Measurements from ENCODE around the gene TMEM187. TPM values are rescaled to one million over a fixed set of nuclear protein-coding genes. Genes with fewer than 3 reads are reported as not detected.

Gene TMEM187
- total RNA-seq, 1 experiment from 2014 or later = 0.86 TPM

DNA sequence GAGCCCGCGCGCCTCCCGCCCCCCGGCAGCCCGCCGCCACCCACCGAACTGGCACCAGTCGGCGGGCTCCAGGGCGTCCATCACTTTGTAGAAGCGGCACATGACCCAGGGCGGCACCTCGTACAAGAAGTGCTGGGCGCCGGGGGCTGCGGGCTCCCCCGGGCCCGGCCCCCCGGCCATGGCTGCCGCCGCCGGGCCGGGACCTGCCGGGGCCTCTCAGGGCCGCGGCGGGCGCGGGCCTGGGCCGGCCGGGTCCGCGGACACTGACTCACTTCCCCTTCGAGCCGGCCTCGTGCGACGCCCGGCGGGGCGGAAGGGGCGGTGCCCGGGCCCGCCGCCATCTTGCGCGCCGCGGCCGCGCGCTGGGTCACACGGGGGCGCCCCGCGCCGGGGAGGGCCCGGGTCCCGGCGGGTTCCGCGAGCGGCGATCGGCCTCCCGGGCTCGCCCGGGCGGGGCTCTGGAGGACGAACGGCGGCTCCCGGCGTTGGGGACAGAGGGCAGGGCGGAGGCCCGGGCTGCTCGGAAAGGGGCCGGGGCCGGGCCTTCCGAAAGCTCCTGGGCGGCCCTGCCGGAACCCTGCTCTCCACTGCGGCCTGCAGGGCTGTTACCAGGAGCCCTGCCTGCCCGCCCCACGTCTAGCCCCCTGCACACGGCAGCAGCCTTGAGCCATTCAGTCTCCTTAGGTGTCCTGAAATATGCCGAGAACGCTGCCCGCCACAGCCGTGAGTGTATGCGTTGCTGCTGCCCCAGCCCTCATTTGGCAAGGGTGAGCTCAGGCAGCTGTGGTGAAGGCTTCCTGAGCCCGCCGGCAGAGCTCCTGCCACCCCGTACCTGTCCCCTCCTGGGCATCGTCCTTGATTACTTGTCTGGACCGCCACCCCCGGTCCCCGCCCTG, 47.3 kb downstream of the TMEM187 start, which contains the start of gene IRAK1:
TSS of gene IRAK1 (minus strand) at position 270 of the 896 bp plus-strand sequence. CDS start at position 180, 90 bp downstream.
- peak; percentile 72 for DNase-seq (ENCODE audit: low read depth)

DNA sequence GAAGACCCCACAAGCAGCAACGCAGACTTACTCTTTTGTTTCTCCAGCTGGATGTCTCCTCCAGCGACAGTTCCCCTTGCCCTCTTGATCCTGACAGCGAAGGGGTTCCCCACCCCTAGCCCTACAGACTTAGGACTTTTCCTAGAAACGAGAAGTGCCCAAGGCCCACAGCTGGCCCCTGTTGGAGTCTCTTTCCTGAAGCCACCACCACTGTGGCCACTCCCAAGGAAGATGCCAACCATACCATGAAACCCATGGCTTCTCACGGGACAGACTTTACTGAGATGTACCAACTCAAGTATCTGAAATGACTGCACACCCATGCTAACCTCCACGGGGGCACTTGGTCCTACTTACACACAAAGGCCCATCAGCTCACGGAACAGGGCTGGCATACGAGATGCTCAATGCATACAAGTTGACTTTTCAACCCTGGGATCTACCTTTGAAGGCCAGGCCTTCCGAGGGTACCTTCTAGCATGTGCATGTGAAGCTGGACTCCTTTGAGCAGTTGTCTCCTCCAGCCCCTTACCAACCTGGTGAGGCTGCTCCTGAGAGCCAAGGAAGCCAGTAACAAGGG, 48.1 kb downstream of the TMEM187 start:
- DNase-seq (ENCODE audit: low read depth) = no peak

DNA sequence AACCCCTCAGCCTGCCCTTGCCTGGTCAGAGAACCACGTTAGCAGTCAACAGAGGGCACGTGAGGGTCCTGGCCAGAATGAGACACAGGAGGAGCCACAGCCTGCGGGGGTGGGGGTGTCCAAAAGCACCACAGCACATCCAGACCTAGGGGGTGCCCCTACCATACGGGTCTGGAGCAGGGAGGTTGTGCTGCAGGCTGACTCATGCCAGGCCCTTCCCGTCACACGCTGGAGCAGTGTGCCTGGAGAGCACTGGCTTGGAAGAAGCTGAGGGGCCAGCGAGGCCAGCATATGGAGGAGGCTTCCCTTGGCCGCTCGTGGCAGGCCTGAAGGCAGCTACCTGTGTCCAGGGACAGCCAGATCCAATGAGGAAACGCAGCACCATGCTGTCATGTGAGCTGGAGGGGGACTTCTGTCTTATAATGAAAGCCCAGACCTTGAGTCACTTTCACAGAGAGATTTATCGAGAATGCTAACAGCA, 48.6 kb downstream of the TMEM187 start:
- peak; percentile 64 for DNase-seq (ENCODE audit: low read depth)

DNA sequence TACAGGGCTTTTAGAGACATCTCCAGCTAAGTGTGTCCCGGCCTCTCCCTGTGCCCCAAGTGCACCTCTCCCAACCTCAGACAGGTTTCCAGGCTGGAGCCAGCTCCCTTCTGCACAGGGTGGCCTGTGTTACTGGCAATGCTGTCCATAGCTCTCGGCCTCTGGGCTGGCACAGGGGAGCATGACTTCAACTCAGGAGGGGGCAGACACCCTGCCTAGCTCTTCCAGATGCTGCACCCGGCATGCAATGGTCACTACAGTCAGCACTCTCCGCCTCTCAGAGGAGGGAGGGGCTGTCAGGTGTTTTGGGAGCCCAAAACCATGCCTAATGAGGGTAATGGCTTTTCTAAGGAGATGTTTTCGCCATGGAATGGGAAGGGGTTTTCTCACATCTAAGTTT, 49.6 kb downstream of the TMEM187 start:
- DNase-seq (ENCODE audit: low read depth) = no peak

DNA sequence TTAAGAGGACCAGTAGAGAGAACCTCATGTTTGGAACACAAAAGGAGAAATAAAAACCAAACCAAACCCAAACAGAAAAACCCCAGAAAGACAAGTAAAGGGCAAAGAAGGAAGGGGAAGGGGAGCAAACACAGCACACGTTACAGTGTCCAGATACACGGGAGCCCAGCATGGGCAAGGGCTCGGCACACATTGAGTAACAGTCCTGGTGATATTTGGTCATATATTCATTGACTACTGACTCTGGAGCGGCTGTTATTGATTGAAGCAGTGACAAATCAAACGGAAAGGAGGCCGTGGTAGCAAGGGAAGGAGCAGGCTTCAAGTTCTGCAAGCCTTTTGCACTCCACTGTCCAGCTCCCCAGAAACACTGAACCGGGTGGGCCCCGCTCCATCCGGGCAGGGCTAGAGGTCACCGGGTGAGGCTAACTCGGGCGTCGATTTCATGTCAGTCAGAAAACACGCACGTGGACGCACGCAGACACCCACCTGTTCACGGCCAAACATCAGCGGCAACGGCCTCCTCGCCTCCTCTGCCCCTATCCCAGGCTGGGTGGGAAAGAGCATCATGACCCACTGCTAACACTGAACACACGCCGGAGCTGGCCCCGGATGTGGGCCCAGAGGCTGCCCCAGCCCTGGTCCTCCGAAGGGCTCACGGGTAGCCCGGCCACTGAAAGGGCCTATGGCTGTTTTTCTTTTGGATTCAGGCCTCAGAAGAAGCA, 50.9 kb downstream of the TMEM187 start:
- no peak for DNase-seq (ENCODE audit: low read depth)

DNA sequence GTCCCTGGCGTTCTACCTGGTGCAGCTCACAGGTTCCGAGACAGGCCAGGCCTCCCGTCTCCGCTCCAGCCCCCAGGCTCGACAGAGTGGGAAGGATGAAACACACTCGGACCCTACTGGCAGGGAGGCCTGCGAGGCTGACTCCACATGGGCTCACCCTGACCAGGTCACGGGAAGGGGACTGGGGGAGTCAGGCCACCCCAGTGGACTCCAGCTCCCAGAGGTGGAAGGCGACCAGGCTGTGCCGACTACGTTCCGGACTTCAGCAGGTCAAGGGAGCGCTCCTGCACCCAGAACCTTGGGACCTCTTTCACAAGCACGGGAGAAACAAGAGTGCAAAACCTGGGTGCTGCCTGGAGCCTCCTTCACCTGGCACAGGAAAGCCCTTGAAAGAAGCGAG, 51.7 kb downstream of the TMEM187 start:
- no peak for DNase-seq (ENCODE audit: low read depth)

DNA sequence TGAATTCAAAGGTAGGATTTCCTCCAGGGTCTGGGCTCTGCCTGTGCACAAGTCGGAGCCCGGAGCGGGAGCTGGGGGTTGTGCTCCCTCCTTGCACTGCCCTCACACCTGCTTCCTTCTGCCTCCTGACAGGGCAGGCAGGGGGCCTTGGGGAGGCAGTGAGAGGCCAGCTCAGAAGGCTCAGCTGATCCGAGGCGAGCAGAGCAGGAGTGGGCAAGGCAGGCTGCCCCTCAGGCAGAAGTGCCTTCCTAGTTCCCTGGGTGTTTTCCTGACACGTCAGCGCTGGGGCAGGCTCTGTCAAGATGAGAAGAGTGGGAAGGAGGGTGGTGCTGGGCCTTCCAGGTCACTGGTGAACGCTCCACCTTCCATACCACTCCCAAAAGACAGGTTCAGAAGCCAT, 52.7 kb downstream of the TMEM187 start:
- no peak for DNase-seq (ENCODE audit: low read depth)

DNA sequence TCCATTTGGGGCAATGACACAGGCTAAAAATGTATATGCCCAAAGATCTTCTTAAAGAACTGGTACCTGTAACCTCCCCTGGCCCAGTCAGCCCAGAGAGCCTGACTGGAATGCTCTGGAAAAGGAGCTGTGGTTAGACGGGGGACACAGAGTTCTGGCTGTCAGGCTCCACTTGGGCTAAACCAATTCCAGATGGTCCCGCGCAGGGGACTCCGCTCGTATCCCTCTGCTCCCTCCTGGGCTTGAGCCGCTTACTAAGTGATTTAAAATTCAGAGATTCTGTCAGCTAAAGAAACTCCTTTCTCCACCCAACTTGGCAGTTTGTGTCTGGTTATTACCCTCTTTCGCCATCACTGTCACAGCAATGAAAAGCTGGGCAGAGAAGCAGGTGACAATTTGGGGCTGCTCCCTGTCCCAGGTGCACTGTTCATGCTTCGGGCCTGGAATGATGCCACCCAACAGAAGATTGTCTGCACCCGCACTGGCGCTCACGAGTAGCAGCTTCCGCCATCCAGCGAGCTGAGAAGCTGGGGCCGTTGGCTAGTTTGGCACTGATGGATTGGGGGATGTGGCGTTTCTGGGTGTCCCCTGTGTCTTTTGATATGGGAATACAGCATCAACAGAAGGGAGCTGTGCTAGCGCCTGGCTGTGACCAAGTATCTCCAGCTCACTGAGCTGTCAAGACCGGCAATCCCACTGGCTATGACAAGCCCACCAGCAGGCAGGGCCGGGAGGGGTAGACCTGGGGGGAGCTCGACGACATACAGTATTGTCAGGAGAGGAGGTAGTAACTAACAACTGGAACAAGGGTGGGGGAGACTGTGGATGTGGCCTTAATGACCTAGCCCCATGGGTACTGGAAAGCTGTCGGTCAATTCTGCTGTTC, 53.8 kb downstream of the TMEM187 start:
- no peak for DNase-seq (ENCODE audit: low read depth)

DNA sequence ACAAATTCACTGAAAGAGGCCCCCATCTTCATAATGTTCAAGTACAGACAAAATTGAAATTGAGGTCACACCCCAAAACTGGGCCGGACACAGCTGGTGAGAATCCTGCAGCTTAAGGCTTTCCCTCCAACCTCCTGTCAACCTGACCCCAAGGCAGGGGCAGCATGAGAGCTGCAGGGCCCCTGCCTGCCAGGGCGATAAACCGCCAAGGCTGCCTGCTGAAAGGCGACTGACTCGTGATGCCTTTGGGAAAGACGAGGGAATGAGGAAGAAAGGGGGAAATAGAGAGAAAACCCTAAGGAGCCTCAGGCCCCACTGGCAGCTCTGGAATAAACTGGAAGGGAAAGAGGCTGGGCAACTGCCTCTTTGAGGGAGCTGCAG, 54.5 kb downstream of the TMEM187 start:
- no peak for DNase-seq (ENCODE audit: low read depth)

DNA sequence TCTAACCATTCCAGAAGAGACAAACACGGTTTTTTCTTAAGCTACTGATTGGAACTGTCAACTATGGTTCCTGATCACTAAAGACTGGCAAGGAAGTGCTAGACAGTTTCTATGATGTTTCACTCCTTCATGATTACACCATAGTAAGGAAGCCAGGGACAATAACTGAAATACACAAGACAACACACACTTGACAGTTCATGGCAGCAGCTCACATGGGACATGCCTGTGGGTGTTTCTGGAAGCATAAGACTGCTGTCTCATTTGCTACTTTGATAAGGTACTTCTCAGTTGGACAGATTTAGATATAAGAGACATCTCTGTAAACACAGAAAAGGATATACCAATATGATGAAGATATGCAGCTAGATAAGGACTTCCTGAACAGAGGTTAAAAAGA, 55.4 kb downstream of the TMEM187 start:
- DNase-seq (ENCODE audit: low read depth) = no peak

DNA sequence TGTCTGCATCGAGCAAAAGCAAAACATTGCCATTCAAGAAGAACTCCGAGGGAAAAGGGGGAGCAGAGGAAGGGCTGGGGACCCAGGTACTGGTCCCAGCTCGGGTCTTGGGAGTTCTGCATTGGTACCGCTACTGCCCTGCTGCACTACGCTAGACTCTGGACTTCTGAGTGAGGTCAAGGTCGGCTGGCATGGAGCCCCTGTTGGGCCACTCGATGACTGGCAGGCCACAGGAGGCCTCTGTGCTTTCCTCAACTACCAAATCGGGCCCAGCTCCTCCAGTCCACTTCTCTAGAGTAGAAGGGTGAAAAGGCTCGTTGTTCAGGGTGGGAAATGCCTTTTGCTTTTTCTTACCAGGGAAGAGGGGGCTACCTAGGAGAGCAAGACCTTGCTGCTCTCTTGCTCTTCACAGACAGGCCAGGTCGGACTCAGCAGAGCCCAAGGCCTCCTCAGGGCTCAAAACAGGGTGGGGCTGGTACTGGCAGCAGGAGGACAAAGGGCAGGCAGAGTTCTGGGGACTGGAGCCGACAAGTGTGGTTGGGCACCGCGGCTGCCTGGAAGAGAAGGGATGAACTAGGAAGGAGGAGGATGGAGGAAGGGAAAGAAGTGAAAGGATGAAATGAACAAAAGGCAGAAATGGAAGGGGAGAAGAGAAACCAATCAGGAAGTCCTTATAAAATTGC, 56.1 kb downstream of the TMEM187 start:
- DNase-seq (ENCODE audit: low read depth) = no peak

DNA sequence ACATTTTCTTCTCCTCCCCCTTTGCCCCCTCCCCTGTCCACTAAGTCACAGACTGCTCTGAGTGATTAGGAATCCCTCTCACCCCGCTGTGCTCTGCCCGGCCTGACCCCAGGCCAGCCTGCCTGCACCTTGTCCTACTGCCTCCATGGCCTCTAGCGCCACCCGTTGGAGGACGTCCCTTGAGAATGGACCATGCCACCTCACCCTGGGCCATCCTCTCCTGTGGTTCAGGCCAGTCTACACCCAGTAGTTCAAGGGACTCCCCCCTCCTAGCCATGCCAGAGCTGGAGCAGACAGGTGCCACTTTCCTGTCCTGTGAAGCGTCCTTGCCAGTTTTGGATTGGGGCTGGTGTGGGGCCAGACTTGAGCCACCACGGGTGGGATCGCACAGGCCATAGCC, 56.9 kb downstream of the TMEM187 start:
- no peak for DNase-seq (ENCODE audit: low read depth)

DNA sequence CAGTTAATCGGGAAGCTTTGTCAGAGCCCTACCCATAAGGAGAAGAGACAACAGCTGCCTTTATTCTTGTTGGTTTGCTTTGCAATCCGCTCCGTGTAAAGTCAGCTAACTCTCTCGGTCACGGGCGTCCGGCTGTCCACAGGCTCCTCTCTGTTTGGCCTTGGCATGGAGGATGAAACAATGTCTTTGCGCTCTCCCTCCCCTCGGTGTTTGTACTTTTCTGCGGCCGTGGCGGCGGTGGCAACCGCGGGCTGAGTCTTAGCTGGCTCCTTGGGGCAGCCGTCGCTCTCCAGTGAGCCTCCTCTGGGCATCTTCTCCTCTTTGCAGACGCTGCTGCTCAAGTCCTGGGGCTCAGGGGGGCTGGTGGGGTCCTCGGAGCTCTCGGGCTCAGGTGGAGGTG, 57.7 kb downstream of the TMEM187 start:
- no peak for DNase-seq (ENCODE audit: low read depth)

DNA sequence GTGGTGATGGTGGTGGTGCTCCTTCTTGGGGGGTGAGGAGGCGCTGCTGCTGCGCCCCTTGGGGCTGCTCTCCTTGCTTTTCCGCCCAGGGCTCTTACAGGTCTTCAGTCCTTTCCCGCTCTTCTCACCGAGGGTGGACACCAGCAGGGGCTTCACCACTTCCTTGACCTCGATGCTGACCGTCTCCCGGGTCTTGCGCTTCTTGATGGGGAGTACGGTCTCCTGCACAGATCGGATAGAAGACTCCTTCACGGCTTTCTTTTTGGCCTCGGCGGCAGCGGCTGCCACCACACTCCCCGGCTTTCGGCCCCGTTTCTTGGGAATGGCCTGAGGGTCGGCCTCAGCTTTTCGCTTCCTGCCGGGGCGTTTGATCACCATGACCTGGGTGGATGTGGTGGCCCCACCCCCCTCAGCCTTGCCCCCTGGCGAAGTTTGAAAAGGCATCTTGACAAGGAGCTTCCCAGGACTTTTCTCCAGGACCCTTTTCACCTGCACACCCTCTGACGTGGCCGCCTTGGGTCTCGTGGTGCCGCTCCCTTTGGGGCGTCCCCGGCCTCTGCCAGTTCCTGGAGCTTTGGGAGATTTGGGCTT, 58.3 kb downstream of the TMEM187 start:
- no peak for DNase-seq (ENCODE audit: low read depth)

DNA sequence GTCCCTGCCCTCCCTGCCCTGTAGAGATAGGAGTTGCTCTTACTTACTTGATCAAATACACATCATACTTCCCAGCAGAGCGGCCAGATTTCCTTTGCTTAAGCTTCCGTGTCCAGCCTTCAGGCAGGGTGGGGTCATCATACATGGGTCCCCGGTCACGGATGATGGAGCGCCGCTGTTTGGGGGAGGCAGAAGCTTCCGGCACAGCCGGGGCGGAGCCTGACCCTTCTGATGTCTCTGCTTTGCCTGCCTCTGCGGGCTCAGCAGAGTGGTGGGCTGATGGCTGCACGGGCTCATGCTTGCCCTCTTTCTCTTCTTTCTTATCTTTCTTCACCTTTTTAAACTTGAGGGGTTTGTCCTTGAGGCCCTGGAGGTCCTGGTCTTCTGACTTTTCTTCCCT, 59.6 kb downstream of the TMEM187 start:
- DNase-seq (ENCODE audit: low read depth) = no peak

DNA sequence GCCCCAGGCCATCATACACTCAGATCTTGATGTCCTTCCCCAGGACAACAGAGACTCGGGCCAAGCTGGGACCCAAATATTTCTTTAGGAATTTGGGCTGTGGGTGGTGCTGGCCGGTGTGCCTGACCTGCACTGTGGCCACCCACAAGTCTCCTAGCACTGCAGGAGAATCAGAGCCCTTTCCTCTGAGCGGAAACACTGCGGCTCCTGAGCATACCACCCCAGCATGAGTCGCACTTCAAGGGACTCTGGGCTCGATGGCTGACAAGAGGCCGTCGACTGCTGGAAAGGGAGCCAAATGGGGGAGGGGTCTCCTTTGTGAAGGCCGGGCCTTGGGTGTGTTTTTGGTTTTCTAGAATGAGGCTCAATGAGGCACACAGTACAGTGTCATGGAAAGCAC, 60.1 kb downstream of the TMEM187 start:
- no peak for DNase-seq (ENCODE audit: low read depth)

Measured in Daoy (cell line).